CD4-positive, alpha-beta T cell treated with Interleukin-1 beta for 1 hour (primary cell): ENCODE data around the gene PHIP.
"Not testable (repeated sequence)": the region's sequence is repeated elsewhere in the genome, so short reads cannot be mapped to it uniquely, and the experiment has no call there.

Experiments
- DNase-seq, 2 donors: peaks; one replicate each; pipeline ENCODE4 v3.0.0-alpha.2; 2020 to 2022

The PHIP gene

GRCh38 chr6:78916411-78916810 lies 161.6 kb downstream of the PHIP start:
- DNase-seq: no peak

GRCh38 chr6:78911218-78911940 lies 166.7 kb downstream of the PHIP start:
- no peak for DNase-seq

GRCh38 chr6:78910591-78911171 lies 167.4 kb downstream of the PHIP start:
- DNase-seq: no peak

DNA sequence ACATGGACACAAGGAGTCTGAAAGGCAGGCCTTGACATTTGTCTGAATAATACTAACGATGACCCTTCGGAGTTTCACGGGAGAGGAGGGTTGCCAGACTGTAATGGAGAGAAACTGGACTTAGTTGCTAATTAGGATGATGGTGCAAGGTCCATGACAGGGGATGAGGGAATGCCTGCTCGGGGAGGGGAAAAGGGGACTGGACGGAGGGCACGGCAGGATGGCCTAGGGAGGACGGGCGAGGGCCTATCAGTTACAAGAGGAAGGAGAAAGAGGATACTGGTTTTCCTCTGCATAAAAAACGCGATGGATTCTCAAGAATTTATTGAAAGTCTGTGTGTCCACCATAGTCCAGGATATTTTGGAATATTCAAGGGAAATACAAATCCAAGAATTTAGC lies 168.0 kb downstream of the PHIP start:
- DNase-seq: no peak

GRCh38 chr6:78909391-78909790 lies 168.7 kb downstream of the PHIP start:
- DNase-seq: no peak

DNA sequence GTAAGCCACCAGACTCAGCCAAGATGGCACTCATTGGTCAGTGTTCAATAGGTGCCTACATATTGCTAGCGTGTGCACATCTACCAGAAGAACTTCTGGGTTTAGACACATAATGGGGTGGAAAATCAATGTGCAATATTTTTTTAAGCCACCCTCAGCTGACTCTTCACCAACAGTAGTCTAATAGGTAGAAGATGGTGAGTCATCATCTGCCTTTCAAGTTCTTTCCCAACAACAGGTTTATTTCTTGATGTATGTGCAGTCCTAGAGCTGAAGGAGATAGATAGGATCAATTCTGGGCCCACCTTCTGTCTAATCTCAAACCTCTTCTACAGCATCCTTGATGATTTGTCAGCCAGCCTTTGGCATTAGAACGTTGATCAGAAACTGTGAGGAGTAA lies 169.4 kb downstream of the PHIP start:
- no peak for DNase-seq

- no peak for DNase-seq
Observed at GRCh38 chr6:78896227-78896626, 181.8 kb downstream of the PHIP start.

- not testable (repeated sequence) for DNase-seq
Observed at GRCh38 chr6:78889901-78890300, 188.2 kb downstream of the PHIP start.
